CD8-positive, alpha-beta memory T cell (primary cell): ENCODE data around the gene ANKRD33B. TPM values are rescaled to one million over a fixed set of nuclear protein-coding genes. Genes with fewer than 3 reads are reported as not detected.

Experiments used
- CTCF ChIA-PET: fragments of 350-600 bp; sonication (Branson Sonifier 250); formaldehyde crosslinking; loops from one replicate; lab custom pipeline; 2021; ENCODE audit warnings: antibody characterized with exemption; lab: Charles Lee
- POLR2A ChIA-PET: fragments of 350-600 bp; sonication (Branson Sonifier 250); formaldehyde crosslinking; loops from one replicate; lab custom pipeline; 2021; ENCODE audit warnings: antibody characterized with exemption; lab: Charles Lee
- DNase-seq, 5 donors: peaks; one replicate each; pipeline versions ENCODE4 v3.0.0 to v3.0.0-alpha.2; 2020 to 2022; ENCODE audit warnings: mixed read lengths in 1 of 5
- H3K27ac ChIP-seq: one replicate; pipeline ENCODE4 v1.7.0; 2013; ENCODE audit warnings: low read depth, mild to moderate bottlenecking, low read length, moderate library complexity
- H3K27me3 ChIP-seq: 2 replicates; pipeline ENCODE4 v1.7.0; 2013; ENCODE audit warnings: low read length, mild to moderate bottlenecking; ENCODE audit not compliant: insufficient read depth, poor library complexity, severe bottlenecking
- H3K36me3 ChIP-seq: 2 replicates; pipeline ENCODE4 v1.7.0; 2013; ENCODE audit warnings: mild to moderate bottlenecking, low read length, moderate library complexity; ENCODE audit not compliant: insufficient read depth
- H3K4me1 ChIP-seq: 2 replicates; pipeline ENCODE4 v1.7.0; 2013; ENCODE audit warnings: mild to moderate bottlenecking, low read length, moderate library complexity; ENCODE audit not compliant: insufficient read depth
- H3K4me3 ChIP-seq: 2 replicates; pipeline ENCODE4 v1.7.0; 2013; ENCODE audit warnings: mild to moderate bottlenecking, low read length
- H3K9me3 ChIP-seq: 2 replicates; pipeline ENCODE4 v1.7.0; 2013; ENCODE audit warnings: mild to moderate bottlenecking, low read length
- H3K27ac Mint-ChIP-seq, 8 donors: one replicate each; pipeline ENCODE4 v1.8.0; 2020 to 2021; ENCODE audit warnings: mixed read lengths in 8 of 8, mild to moderate bottlenecking in 6 of 8, inconsistent platforms in 3 of 8, moderate library complexity in 3 of 8
- H3K27me3 Mint-ChIP-seq, 2 donors: one replicate each; pipeline ENCODE4 v1.8.0; 2020 to 2021; ENCODE audit warnings: mixed read lengths in 2 of 2, mild to moderate bottlenecking in 1 of 2, moderate library complexity in 1 of 2
- H3K36me3 Mint-ChIP-seq, 3 donors: one replicate each; pipeline ENCODE4 v1.8.0; 2020 to 2021; ENCODE audit warnings: mixed read lengths in 3 of 3, inconsistent platforms in 1 of 3, mild to moderate bottlenecking in 1 of 3
- H3K4me1 Mint-ChIP-seq, 3 donors: one replicate each; pipeline ENCODE4 v1.8.0; 2020 to 2021; ENCODE audit warnings: mixed read lengths in 3 of 3, inconsistent platforms in 1 of 3, mild to moderate bottlenecking in 1 of 3
- H3K4me3 Mint-ChIP-seq, 7 donors: one replicate each; pipeline ENCODE4 v1.8.0; 2020 to 2021; ENCODE audit warnings: mixed read lengths in 7 of 7, mild to moderate bottlenecking in 6 of 7, moderate library complexity in 4 of 7, inconsistent platforms in 2 of 7
- H3K9me3 Mint-ChIP-seq, 5 donors: one replicate each; pipeline ENCODE4 v1.8.0; 2020 to 2022; ENCODE audit warnings: mixed read lengths in 5 of 5, mild to moderate bottlenecking in 3 of 5, moderate library complexity in 2 of 5, inconsistent platforms in 1 of 5
- polyA plus RNA-seq: library from polyadenylated mRNA; unstranded; fragments of 300-500 nt; fragmentation: Illumina TruSeq; gene quantifications from one replicate; pipeline ENCODE4 v1.2.3, GENCODE V29; 2021
- total RNA-seq, 2 experiments: library from RNA; stranded (reverse); gene quantifications; one replicate each; pipeline ENCODE4 v1.2.3, GENCODE V29; 2021

The ANKRD33B gene
- total and polyA plus RNA-seq, 3 experiments from 2014 or later: 0.06 to 32.7 (median 29.6) TPM

GRCh38 chr5:10644192-10644591 lies 80.3 kb downstream of the ANKRD33B start:
- ChIA-PET POLR2A (no interaction called here), CTCF (no interaction called here)
- no peak overlapping the region for H3K4me3 ChIP-seq
- no peaks in the 10 kb centered on the region for H3K27me3 ChIP-seq
- Mint-ChIP-seq H3K9me3 (peaks cover 0 to 9% (median 6%) of the 10 kb centered on the region in 5 donors), H3K27me3 (peaks cover 0 to 5% of the 10 kb centered on the region in 2 donors), H3K27ac (peak overlapping the region in 2 of 8 donors; percentile 14 to 49), H3K36me3 (peaks cover 0 to 5% (median 3%) of the 10 kb centered on the region in 3 donors), H3K4me3 (no peak overlapping the region), H3K4me1 (peaks cover 0 to 7% (median 0%) of the 10 kb centered on the region in 3 donors)
- H3K36me3 ChIP-seq: no peaks in the 10 kb centered on the region
- no peaks in the 10 kb centered on the region for H3K9me3 ChIP-seq
- H3K27ac ChIP-seq: no peak overlapping the region
- no peak for DNase-seq
- H3K4me1 ChIP-seq: no peaks in the 10 kb centered on the region

DNA sequence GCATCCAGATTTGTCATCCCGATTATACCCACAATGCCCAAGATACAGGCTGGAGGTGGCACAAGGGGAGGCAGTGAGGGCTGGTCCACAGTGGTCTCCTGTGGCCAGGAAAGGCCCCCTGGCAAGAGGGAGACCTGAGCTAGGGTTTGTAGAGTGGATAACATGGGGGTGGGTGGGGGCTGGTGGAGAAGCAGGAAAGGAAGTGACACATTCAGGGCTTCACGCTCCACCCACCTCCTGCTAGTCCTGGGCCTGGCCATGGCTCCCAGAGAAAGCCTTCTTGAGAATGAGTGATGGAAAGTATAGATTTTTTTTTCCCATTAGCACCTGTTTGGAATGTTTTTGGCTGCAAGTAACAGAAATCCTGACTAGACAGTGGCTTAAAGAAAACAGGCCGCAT lies 81.3 kb downstream of the ANKRD33B start:
- peaks cover 0 to 5% of the 10 kb centered on the region in 2 donors for H3K27me3 Mint-ChIP-seq

DNA sequence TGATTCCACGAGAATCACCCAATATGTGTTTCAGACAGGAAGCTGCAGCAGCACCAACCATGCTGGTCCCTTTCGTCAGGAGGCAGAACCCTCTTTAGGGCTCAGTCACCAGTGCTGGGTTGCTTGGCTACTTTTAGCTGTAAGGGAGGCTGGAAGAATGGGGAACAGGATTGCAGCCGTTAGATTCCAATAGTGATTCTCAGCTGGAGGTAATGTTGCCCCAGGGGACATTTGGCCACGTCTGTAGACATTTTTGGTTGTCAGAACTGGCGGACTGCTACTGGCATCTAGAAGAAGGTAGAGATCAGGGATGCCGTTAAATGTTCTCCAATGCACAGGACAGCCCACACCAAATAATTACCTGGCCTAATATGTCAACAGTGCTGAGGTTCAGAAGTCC lies 81.8 kb downstream of the ANKRD33B start:
- no peaks in the 10 kb centered on the region for H3K27me3 ChIP-seq
- H3K4me3 Mint-ChIP-seq: no peak overlapping the region
- no peaks in the 10 kb centered on the region for H3K9me3 ChIP-seq
- H3K4me1 ChIP-seq: no peaks in the 10 kb centered on the region
- H3K27ac Mint-ChIP-seq: peak overlapping the region in 2 of 8 donors; percentile 3 to 61
- peaks cover 0 to 7% (median 0%) of the 10 kb centered on the region in 3 donors for H3K4me1 Mint-ChIP-seq
- ChIA-PET POLR2A (no interaction called here), CTCF (no interaction called here)
- H3K27ac ChIP-seq: no peak overlapping the region
- peaks cover 0 to 5% of the 10 kb centered on the region in 2 donors for H3K27me3 Mint-ChIP-seq
- peaks cover 0 to 2% (median 0%) of the 10 kb centered on the region in 3 donors for H3K36me3 Mint-ChIP-seq
- H3K4me3 ChIP-seq: no peak overlapping the region
- H3K9me3 Mint-ChIP-seq: peaks cover 0 to 4% (median 0%) of the 10 kb centered on the region in 5 donors
- DNase-seq: no peak
- no peaks in the 10 kb centered on the region for H3K36me3 ChIP-seq

More for the DNA sequence above, 81.3 kb downstream of the ANKRD33B start:
- H3K36me3 ChIP-seq: no peaks in the 10 kb centered on the region
- H3K27ac Mint-ChIP-seq: peak overlapping the region in 2 of 8 donors; percentile 3 to 61
- ChIA-PET POLR2A (no interaction called here), CTCF (no interaction called here)
- DNase-seq: no peak
- H3K4me3 ChIP-seq: no peak overlapping the region
- peaks cover 0 to 3% (median 1%) of the 10 kb centered on the region in 3 donors for H3K36me3 Mint-ChIP-seq
- no peak overlapping the region for H3K4me3 Mint-ChIP-seq
- peaks cover 0 to 7% (median 0%) of the 10 kb centered on the region in 3 donors for H3K4me1 Mint-ChIP-seq
- no peaks in the 10 kb centered on the region for H3K9me3 ChIP-seq
- H3K27ac ChIP-seq: no peak overlapping the region
- peaks cover 0 to 6% (median 3%) of the 10 kb centered on the region in 5 donors for H3K9me3 Mint-ChIP-seq
- H3K27me3 ChIP-seq: no peaks in the 10 kb centered on the region
- no peaks in the 10 kb centered on the region for H3K4me1 ChIP-seq

DNA sequence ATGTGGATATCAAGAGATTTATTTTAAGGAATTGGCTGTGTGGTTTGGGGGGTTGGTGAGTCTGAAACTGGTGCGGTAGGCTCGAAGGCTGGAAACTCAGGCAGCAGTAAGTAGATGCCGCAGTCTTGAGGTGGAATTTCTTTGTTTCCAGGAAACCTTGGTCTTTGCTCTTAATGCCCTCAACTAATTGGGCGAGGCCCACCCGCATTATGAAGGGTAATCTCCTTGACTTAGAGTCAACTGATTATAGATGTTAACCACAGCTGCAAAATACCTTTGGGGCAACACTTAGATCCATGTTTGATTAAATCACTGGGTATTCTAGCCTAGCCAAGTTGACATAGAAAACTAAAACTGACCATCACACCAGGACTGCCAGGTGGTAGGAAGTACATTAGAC lies 83.8 kb downstream of the ANKRD33B start:
- Mint-ChIP-seq H3K27ac (no peak overlapping the region), H3K27me3 (no peaks in the 10 kb centered on the region), H3K36me3 (peaks cover 0 to 2% (median 0%) of the 10 kb centered on the region in 3 donors), H3K9me3 (no peaks in the 10 kb centered on the region), H3K4me1 (peaks cover 0 to 7% (median 0%) of the 10 kb centered on the region in 3 donors), H3K4me3 (no peak overlapping the region)
- Histone ChIP-seq H3K4me1 (no peaks in the 10 kb centered on the region), H3K36me3 (no peaks in the 10 kb centered on the region), H3K27me3 (no peaks in the 10 kb centered on the region), H3K4me3 (no peak overlapping the region), H3K27ac (no peak overlapping the region), H3K9me3 (no peaks in the 10 kb centered on the region)
- no peak for DNase-seq
- POLR2A ChIA-PET: no interaction called here
- CTCF ChIA-PET: no interaction called here

- H3K4me3 Mint-ChIP-seq: no peak overlapping the region
- Histone ChIP-seq H3K4me1 (no peaks in the 10 kb centered on the region), H3K27me3 (no peaks in the 10 kb centered on the region), H3K4me3 (no peak overlapping the region), H3K36me3 (no peaks in the 10 kb centered on the region), H3K27ac (no peak overlapping the region), H3K9me3 (no peaks in the 10 kb centered on the region)
- DNase-seq: no peak
- peaks cover 0 to 2% (median 0%) of the 10 kb centered on the region in 3 donors for H3K36me3 Mint-ChIP-seq
- H3K9me3 Mint-ChIP-seq: no peaks in the 10 kb centered on the region
- ChIA-PET CTCF (no interaction called here), POLR2A (no interaction called here)
- peaks cover 0 to 7% (median 0%) of the 10 kb centered on the region in 3 donors for H3K4me1 Mint-ChIP-seq
- peak overlapping the region in 1 of 8 donors; percentile 61 for H3K27ac Mint-ChIP-seq
- H3K27me3 Mint-ChIP-seq: no peaks in the 10 kb centered on the region
Observed at GRCh38 chr5:10648806-10649665, 85.2 kb downstream of the ANKRD33B start.

- no peaks in the 10 kb centered on the region for H3K36me3 Mint-ChIP-seq
- H3K4me1 Mint-ChIP-seq: no peaks in the 10 kb centered on the region
- no peak for DNase-seq
- Histone ChIP-seq H3K36me3 (no peaks in the 10 kb centered on the region), H3K4me3 (no peak overlapping the region), H3K27me3 (no peaks in the 10 kb centered on the region), H3K4me1 (no peaks in the 10 kb centered on the region), H3K27ac (no peak overlapping the region), H3K9me3 (no peaks in the 10 kb centered on the region)
- H3K27ac Mint-ChIP-seq: no peak overlapping the region
- no peaks in the 10 kb centered on the region for H3K9me3 Mint-ChIP-seq
- CTCF ChIA-PET: no interaction called here
- POLR2A ChIA-PET: no interaction called here
- no peak overlapping the region for H3K4me3 Mint-ChIP-seq
- H3K27me3 Mint-ChIP-seq: no peaks in the 10 kb centered on the region
Observed at GRCh38 chr5:10649666-10650380, 86.0 kb downstream of the ANKRD33B start.

GRCh38 chr5:10652151-10652550 lies 88.3 kb downstream of the ANKRD33B start:
- Histone ChIP-seq H3K4me3 (no peak overlapping the region), H3K4me1 (no peaks in the 10 kb centered on the region), H3K27me3 (no peaks in the 10 kb centered on the region), H3K36me3 (no peaks in the 10 kb centered on the region), H3K9me3 (no peaks in the 10 kb centered on the region), H3K27ac (no peak overlapping the region)
- H3K27ac Mint-ChIP-seq: no peak overlapping the region
- no peaks in the 10 kb centered on the region for H3K4me1 Mint-ChIP-seq
- ChIA-PET POLR2A (no interaction called here), CTCF (no interaction called here)
- no peaks in the 10 kb centered on the region for H3K36me3 Mint-ChIP-seq
- H3K27me3 Mint-ChIP-seq: no peaks in the 10 kb centered on the region
- H3K9me3 Mint-ChIP-seq: no peaks in the 10 kb centered on the region
- H3K4me3 Mint-ChIP-seq: no peak overlapping the region
- DNase-seq: no peak

- Histone ChIP-seq H3K27me3 (no peaks in the 10 kb centered on the region), H3K4me3 (no peak overlapping the region), H3K4me1 (no peaks in the 10 kb centered on the region), H3K9me3 (no peaks in the 10 kb centered on the region), H3K27ac (no peak overlapping the region), H3K36me3 (no peaks in the 10 kb centered on the region)
- DNase-seq: no peak
- H3K9me3 Mint-ChIP-seq: no peaks in the 10 kb centered on the region
- H3K27ac Mint-ChIP-seq: no peak overlapping the region
- H3K4me1 Mint-ChIP-seq: no peaks in the 10 kb centered on the region
- ChIA-PET CTCF (no interaction called here), POLR2A (no interaction called here)
- H3K4me3 Mint-ChIP-seq: no peak overlapping the region
- no peaks in the 10 kb centered on the region for H3K27me3 Mint-ChIP-seq
- H3K36me3 Mint-ChIP-seq: no peaks in the 10 kb centered on the region
Observed at GRCh38 chr5:10652606-10653005, 88.7 kb downstream of the ANKRD33B start.
